KMS-11 (cell line): ENCODE data around the gene FOXO3.

ENCODE experiments used
- H2AFZ ChIP-seq: fragments of 200-600 bp; sonication (generic); 2 replicates; pipeline ENCODE4 v1.6.1; 2016; ENCODE audit warnings: antibody characterized with exemption, mixed run types, low read depth
- H3K27ac ChIP-seq: fragments of 200-600 bp; sonication (generic); 2 replicates; pipeline ENCODE4 v1.6.1; 2016; ENCODE audit warnings: mild to moderate bottlenecking, mixed run types
- H3K27me3 ChIP-seq: fragments of 200-600 bp; sonication (generic); 2 replicates; pipeline ENCODE4 v1.6.1; 2017; ENCODE audit warnings: mild to moderate bottlenecking, low read depth, mixed run types, moderate library complexity; ENCODE audit not compliant: insufficient read depth
- H3K36me3 ChIP-seq: fragments of 200-600 bp; sonication (generic); 2 replicates; pipeline ENCODE4 v1.6.1; 2017; ENCODE audit warnings: mild to moderate bottlenecking, mixed run types; ENCODE audit not compliant: insufficient read depth
- H3K4me1 ChIP-seq: fragments of 200-600 bp; sonication (generic); 2 replicates; pipeline ENCODE4 v1.6.1; 2016; ENCODE audit warnings: mild to moderate bottlenecking, low read depth, mixed run types; ENCODE audit not compliant: poor library complexity, severe bottlenecking
- H3K4me2 ChIP-seq: fragments of 200-600 bp; sonication (generic); 2 replicates; pipeline ENCODE4 v1.7.0; 2016; ENCODE audit warnings: mild to moderate bottlenecking, mixed run types
- H3K4me3 ChIP-seq: fragments of 200-600 bp; sonication (generic); IDR thresholded peaks from 2 replicates; pipeline ENCODE4 v1.6.1; 2017; ENCODE audit warnings: low read depth, low read length, mixed read lengths; ENCODE audit not compliant: insufficient read depth
- H3K79me2 ChIP-seq: fragments of 200-600 bp; sonication (generic); 2 replicates; pipeline ENCODE4 v1.6.1; 2016; ENCODE audit warnings: low read depth, mixed run types; ENCODE audit not compliant: insufficient read depth
- H3K9ac ChIP-seq: fragments of 200-600 bp; sonication (generic); 2 replicates; pipeline ENCODE4 v1.6.1; 2016; ENCODE audit warnings: mild to moderate bottlenecking, mixed run types
- H4K20me1 ChIP-seq: fragments of 200-600 bp; sonication (generic); 2 replicates; pipeline ENCODE4 v1.6.1; 2016; ENCODE audit warnings: mild to moderate bottlenecking, mixed run types; ENCODE audit not compliant: insufficient read depth
- TF ChIP-seq, protein P1 (sequence below): fragments of 200-600 bp; sonication (generic); conservative IDR thresholded peaks from 2 replicates; pipeline ENCODE4 v1.6.1; 2017; ENCODE audit warnings: low read depth, mild to moderate bottlenecking, antibody characterized with exemption, low read length, moderate library complexity, mixed read lengths

FOXO3 gene

DNA sequence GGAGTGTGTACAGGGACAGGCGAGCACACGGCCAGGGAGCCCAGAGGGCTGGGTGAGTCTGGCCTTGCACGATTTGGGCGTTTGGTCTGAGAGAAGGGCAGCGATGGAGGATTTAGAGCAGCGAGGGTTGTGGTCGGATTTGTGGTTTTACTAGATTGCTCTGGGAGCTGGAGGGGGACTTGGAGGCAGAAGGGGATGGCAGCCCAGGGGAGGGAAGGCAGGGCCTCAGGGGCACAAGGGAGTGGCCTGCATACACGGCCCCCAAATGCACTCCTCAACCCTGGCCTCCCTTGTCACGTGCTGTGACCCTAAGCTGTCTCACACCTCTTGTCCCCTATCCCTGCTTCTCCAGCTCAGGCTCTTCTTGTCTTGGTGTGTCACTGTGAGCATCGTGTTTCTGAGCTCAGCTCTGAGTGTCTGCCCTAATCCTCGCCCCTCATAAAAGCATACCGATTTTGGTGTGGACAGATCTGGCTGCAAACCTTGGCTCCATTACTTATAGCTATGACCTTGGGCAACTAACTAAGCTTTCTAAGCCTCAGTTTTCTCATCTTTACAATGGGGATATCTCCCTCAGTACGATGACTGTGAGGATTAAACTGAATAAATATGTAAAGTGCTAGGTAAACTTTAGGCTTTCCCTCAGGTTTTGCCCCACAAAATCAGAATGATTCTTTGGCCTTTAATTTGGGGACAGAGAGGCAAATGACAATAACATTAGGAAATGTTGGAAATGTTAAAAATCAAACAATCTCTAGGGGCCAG is 167.4 kb downstream of the FOXO3 start:
- Histone ChIP-seq H3K27me3 (no peaks in the 10 kb centered on the region), H3K4me3 (no peak overlapping the region), H3K36me3 (no peaks in the 10 kb centered on the region), H3K79me2 (no peaks in the 10 kb centered on the region), H3K4me2 (no peak overlapping the region), H3K27ac (no peak overlapping the region), H4K20me1 (no peaks in the 10 kb centered on the region), H3K9ac (no peak overlapping the region), H3K4me1 (peaks cover 7% of the 10 kb centered on the region), H2AFZ (no peak overlapping the region)
- TF ChIP-seq, protein P1, sequence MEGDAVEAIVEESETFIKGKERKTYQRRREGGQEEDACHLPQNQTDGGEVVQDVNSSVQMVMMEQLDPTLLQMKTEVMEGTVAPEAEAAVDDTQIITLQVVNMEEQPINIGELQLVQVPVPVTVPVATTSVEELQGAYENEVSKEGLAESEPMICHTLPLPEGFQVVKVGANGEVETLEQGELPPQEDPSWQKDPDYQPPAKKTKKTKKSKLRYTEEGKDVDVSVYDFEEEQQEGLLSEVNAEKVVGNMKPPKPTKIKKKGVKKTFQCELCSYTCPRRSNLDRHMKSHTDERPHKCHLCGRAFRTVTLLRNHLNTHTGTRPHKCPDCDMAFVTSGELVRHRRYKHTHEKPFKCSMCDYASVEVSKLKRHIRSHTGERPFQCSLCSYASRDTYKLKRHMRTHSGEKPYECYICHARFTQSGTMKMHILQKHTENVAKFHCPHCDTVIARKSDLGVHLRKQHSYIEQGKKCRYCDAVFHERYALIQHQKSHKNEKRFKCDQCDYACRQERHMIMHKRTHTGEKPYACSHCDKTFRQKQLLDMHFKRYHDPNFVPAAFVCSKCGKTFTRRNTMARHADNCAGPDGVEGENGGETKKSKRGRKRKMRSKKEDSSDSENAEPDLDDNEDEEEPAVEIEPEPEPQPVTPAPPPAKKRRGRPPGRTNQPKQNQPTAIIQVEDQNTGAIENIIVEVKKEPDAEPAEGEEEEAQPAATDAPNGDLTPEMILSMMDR: no peak

DNA sequence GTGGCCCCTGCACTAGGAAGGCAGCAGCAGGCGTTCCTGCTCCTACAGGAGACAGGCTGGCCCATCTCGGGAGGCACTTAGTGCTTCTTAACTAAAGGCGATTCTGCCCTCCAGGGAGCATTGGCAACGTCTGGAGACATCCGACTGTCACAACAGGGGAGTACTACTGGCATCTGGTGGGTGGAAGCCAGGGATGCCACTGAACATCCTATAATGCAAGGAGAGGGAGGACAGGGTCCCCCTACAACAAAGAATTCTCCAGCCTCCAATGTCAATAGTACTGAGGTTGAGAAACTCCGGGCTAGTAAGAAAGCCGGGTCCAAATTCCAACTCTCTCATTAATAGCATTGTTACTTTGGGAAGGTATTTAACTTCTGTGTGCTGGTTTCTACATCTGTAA is 168.1 kb downstream of the FOXO3 start:
- TF ChIP-seq, protein P1: no peak
- Histone ChIP-seq H4K20me1 (no peaks in the 10 kb centered on the region), H3K27me3 (no peaks in the 10 kb centered on the region), H3K4me3 (no peak overlapping the region), H3K4me2 (no peak overlapping the region), H3K9ac (no peak overlapping the region), H3K4me1 (peaks cover 13% of the 10 kb centered on the region), H2AFZ (no peak overlapping the region), H3K79me2 (no peaks in the 10 kb centered on the region), H3K27ac (no peak overlapping the region), H3K36me3 (no peaks in the 10 kb centered on the region)

DNA sequence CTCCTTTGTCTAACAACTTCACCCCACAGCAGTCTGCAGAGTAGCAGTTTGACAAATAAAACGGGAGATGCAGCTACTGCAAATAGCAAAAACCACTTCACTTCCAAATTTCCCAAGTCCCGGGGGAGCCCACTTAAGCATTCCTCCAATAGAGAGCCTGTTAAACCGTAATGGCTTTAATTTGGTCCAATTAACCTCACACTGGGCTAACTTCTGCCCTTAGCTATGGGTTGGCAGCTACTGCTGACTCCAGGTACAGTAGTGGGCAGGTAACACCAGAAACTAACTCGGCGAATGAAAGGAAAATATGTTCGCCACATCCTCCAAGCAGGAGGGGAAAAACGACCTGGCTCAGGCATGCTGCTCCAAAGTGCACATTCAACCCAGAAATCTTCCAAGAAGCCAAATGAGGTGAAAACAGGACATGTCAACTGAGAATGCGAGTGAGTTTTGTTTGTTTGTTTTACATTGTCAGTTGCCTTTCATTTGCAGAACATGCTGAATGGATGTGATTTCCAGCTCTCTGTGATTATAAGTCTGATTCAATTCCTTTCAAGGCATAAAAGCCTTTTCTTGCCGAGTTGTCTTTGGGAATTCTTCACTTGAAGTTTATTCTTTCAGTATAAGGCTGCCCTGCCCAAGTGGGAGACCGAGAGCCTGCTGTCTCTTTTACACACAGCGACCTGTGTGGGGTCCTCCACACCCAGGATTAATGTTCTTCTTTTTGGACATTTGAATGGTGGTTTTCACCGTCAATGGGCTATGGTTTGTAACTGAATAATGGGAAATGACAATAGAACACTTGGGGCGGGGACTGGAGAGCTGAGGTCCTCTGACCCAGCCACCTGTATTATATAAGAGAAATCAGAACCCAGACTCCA is 170.2 kb downstream of the FOXO3 start:
- Histone ChIP-seq H3K27me3 (no peaks in the 10 kb centered on the region), H4K20me1 (no peaks in the 10 kb centered on the region), H3K79me2 (no peaks in the 10 kb centered on the region), H3K36me3 (no peaks in the 10 kb centered on the region), H3K4me2 (no peak overlapping the region), H3K27ac (no peak overlapping the region), H3K4me3 (no peak overlapping the region), H3K4me1 (peaks cover 28% of the 10 kb centered on the region), H3K9ac (no peak overlapping the region), H2AFZ (no peak overlapping the region)
- TF ChIP-seq, protein P1: no peak

DNA sequence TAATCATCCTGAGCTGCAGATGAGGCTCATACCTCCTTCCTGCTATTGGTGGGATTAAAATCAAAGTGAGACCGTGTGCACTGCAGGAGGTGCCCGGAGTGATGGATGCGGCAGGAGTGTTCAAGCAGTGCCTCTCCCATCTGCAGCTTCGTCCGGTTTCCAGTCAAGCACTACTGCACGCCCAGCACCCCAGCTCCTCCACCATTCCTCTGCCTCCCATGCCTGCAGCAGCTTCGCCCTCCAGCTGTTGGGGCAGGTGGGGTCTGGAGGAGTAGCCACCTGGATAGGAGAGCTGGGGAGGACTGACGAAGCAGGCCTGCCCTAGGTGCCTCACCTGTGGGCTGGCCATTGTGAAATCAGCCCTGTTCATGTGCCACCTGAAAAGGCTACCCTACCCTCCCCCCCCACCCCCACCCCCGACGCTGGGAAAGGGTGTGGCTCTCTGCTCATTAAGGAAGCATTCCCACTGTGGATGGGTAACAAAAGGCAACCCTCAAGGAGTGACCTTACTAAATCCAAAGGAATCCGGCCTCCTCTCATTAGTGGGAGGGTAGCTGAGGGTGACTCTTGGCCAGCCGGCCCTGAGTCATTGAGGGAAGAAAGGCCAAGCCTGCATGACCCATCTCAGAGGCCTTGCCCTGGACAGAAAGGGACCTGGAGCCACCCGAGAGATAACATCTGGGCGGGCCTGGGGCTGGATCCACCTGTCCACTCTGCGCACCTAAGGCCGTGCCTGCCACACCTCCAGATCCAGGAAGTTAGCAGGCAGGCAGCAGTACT is 171.6 kb downstream of the FOXO3 start:
- Histone ChIP-seq H3K79me2 (no peaks in the 10 kb centered on the region), H3K27me3 (no peaks in the 10 kb centered on the region), H3K4me2 (no peak overlapping the region), H3K36me3 (no peaks in the 10 kb centered on the region), H3K4me3 (no peak overlapping the region), H4K20me1 (no peaks in the 10 kb centered on the region), H3K27ac (no peak overlapping the region), H3K9ac (no peak overlapping the region), H3K4me1 (peaks cover 28% of the 10 kb centered on the region), H2AFZ (no peak overlapping the region)
- TF ChIP-seq, protein P1: no peak
